C4-2B (cell line): ENCODE data around the gene DAB1.

Source experiments
- H3K27ac ChIP-seq: fragments of 450-650 bp; 2 replicates; pipeline ENCODE4 v1.5.1; 2017
- ZFX ChIP-seq: fragments of 450-650 bp; IDR thresholded peaks from 2 replicates; pipeline ENCODE4 v1.6.1; 2017
- TF ChIP-seq, protein P1 (sequence below): fragments of 450-650 bp; conservative IDR thresholded peaks from 2 replicates; pipeline ENCODE4 v1.5.1; 2017; ENCODE audit warnings: mild to moderate bottlenecking

DAB1 gene

DNA sequence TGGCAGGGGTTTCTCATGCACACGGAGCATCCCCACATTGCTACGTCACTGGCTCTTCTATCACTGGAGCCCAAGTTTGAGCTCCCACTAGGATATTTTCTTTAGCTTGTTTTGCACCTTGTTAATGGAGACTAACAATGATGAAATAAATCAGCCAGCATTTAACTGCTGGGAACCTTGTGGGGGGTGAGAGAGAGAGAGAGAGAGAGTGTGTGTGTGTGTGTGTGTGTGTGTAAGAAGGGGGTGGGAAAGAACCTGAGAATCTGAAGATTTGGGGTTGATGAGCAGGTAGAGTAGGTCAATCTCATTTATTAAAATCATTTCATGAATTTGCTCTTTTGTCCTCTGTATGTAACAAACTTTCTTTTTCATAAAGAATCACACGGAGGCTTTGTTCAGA is 458.7 kb downstream of the DAB1 start:
- H3K27ac ChIP-seq, result no peak overlapping the region
- TF ChIP-seq ZFX, result no peak
- TF ChIP-seq, protein P1, sequence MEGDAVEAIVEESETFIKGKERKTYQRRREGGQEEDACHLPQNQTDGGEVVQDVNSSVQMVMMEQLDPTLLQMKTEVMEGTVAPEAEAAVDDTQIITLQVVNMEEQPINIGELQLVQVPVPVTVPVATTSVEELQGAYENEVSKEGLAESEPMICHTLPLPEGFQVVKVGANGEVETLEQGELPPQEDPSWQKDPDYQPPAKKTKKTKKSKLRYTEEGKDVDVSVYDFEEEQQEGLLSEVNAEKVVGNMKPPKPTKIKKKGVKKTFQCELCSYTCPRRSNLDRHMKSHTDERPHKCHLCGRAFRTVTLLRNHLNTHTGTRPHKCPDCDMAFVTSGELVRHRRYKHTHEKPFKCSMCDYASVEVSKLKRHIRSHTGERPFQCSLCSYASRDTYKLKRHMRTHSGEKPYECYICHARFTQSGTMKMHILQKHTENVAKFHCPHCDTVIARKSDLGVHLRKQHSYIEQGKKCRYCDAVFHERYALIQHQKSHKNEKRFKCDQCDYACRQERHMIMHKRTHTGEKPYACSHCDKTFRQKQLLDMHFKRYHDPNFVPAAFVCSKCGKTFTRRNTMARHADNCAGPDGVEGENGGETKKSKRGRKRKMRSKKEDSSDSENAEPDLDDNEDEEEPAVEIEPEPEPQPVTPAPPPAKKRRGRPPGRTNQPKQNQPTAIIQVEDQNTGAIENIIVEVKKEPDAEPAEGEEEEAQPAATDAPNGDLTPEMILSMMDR, result no peak

DNA sequence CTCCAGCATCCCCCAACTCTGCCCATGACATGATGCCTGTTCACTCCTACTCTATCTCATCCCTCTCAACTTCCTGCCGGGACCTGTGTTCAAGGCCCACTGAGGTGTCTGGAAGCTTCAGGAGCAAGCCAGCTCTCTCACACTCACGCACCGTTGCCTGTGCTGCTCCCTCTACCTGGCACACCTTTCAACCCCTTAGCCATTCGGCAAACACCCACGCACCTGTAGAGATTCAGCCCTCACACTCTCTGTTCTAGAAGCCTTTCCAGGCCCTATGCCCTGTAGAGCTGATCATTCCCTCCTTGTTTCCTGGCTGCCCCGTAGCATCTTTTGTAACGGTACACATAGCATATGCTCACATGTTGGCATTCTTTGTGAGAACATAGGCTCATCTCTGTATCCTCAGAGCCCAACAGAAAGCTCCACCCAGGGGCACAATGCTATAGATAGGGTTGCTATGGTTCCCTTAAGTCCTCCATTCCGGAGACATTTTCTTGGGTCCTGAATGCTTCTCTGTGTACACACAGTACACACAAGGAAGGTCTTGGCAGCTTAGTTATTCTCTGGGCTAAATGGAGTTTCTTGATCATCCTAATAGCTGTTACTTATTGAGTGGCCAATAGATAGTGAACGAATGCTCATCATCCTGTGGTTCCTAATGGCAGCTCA is 459.4 kb downstream of the DAB1 start:
- TF ChIP-seq, protein P1, result no peak
- H3K27ac ChIP-seq, result no peak overlapping the region

DNA sequence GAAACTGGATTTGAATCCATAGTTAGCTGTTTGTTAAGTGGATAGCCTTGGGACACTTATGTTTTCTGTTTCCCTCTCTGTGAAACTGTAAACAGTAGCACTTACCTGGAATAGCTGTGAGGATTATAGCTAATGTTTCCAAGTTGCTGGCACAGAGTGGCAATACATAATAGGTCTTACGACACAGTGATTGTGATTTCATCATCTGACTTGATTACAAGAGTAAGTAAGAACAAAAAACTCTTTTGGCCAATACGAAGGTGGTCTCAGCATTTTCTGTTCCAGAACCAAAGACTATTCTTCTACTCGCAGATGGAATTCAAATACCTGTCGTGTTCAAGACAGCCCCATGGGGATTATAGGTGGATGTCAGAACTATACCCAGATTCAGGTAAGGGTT is 460.2 kb downstream of the DAB1 start:
- no peak overlapping the region for H3K27ac ChIP-seq
- TF ChIP-seq, protein P1, result no peak
- TF ChIP-seq ZFX, result no peak

DNA sequence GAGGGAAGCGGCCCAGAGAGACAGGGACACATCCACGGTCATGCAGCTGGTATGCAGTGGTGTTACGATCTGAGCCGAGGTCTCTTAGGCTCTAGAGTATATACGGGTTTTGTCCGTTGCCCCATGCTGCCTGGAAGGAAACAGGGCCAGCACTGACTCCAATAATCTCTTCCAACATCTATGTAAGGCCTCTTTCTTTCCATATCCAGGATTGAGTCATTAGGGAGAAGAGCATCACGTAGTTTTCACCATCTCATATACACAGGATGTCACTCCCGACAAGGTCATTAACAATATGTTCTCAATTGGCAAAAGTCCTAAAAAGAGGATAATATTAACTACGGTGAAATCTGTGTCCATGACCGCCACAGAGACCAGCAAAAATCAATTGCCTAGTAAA is 462.4 kb downstream of the DAB1 start:
- no peak overlapping the region for H3K27ac ChIP-seq
- TF ChIP-seq, protein P1, result no peak
- no peak for TF ChIP-seq ZFX

DNA sequence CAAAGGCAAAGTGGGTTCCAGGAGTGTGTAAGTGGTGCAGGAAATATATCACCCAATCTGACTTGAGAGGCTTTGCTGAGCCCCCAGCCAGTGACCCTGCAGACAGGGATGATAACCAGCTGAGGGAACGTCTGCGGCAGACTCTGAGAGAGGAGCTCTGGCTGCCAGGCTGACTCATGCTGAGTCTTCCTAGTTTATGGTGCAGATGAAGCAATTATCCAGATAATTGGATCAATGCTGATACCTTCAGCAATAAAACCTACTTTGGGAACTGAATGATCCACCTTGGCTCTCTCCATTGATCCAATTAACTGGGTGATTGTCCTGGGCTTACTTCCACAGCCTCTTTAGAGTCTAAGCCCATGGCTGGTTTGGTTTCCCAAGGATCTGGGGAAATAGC is 465.3 kb downstream of the DAB1 start:
- TF ChIP-seq ZFX, result no peak
- TF ChIP-seq, protein P1, result no peak
- no peak overlapping the region for H3K27ac ChIP-seq

DNA sequence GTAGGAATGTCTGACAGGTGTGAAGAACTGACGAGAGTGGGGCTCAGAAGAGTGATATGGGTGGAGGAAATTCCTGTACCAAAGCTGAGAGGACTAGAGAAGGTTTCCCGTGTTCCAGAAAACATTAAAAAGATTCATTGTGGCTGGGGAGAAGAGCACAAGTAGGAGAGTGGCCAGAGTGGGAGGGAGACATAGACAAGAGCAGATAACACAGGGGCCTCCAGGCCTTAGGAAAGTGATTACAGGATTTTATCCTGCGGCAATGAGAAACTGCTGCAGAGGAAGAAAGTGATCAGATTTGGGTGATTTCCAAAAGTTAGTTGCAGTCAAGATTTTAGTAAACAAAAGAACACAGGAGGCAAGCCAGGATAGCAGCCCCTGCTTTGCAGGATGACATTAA is 465.9 kb downstream of the DAB1 start:
- no peak for TF ChIP-seq ZFX
- TF ChIP-seq, protein P1, result no peak
- H3K27ac ChIP-seq, result no peak overlapping the region

DNA sequence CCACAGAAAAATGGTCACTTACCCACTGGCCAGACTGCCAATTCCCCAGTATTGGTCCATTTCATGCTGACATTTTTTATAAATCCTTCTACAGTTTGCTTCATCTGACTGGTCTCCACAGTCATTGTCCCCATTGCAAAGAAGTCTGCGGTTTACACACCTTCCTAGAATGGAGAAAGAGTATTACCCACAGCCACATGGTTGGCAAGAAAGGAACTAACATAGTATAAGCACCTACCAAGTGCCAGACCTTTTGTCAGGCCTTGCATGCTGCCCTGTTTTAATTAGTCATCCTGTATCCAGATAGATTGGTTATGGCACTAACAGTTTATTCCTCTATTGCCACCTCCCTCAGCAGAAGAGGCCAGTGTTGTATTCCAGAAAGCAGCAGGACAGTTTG is 469.2 kb downstream of the DAB1 start:
- H3K27ac ChIP-seq, result no peak overlapping the region
- TF ChIP-seq, protein P1, result no peak
- no peak for TF ChIP-seq ZFX
